Neural progenitor cell (in vitro differentiated cells): ENCODE data around the gene EPB41.

ENCODE experiments used
- CTCF ChIP-seq: fragments of 200-600 bp; sonication (generic); IDR thresholded peaks from 2 replicates; pipeline ENCODE4 v1.5.1; 2017; ENCODE audit warnings: antibody characterized with exemption, mild to moderate bottlenecking
- EZH2phosphoT487 ChIP-seq: fragments of 200-600 bp; sonication (generic); IDR thresholded peaks from 2 replicates; pipeline ENCODE4 v1.6.1; 2017; ENCODE audit warnings: antibody characterized with exemption

DNA sequence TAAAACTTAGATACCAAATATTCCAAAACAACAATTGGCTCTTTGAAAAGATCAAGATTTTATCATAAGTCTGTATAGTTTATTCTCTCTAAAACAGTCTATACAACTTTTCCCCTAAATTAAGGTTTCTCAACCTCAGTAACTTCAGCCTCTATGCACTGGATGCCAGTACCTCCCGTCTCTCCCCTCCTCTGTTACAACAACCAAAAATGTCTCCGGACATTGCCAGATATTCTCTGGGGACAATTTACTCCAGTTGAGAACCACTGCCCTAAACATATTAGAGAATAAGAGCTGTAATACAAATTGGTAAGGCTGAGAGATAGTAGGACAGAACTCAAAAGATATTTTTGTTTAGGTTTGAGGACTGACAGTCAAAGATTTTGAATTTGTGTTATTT lies 137.7 kb downstream of the EPB41 start:
- TF ChIP-seq CTCF (no peak), EZH2phosphoT487 (no peak)
